ENCODE results near the gene CSF1R.

DNA sequence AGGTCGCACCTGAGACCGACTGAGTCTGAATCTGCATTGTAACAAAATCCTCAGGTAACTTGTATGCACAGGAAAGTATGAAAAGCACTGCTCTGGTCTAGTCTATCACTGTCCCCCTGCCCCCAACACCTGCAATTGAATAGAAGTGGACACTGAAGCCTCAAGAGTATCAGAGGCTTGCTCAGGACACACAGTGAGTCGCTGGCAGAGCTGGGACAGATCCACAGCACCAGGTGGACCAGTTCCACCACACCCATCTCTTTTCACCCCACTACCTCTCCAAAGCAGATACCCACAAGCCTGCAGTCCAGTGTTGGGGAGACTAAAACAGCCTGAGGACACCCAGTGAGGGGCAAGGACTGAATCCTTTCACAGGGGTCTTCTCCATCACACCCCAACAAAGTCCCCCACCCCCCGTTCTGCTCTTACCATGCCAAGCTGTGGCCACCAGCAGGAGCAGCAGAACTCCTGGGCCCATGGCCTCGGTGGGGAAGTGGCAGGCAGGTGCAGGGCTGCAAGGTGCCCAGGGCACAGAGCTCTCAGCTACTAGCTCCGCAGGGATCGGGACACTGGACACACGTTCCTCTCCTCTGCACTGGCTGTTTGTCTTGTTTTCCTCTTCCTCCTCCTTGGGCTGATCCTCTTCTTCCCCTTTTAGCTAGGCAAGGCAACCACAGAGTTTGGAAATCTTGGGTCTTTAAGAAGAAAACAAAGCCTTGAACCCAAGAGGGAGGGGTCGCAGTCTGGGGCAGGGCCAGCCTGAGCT lies at the start of gene CSF1R:
- TF ChIP-seq, protein P1, sequence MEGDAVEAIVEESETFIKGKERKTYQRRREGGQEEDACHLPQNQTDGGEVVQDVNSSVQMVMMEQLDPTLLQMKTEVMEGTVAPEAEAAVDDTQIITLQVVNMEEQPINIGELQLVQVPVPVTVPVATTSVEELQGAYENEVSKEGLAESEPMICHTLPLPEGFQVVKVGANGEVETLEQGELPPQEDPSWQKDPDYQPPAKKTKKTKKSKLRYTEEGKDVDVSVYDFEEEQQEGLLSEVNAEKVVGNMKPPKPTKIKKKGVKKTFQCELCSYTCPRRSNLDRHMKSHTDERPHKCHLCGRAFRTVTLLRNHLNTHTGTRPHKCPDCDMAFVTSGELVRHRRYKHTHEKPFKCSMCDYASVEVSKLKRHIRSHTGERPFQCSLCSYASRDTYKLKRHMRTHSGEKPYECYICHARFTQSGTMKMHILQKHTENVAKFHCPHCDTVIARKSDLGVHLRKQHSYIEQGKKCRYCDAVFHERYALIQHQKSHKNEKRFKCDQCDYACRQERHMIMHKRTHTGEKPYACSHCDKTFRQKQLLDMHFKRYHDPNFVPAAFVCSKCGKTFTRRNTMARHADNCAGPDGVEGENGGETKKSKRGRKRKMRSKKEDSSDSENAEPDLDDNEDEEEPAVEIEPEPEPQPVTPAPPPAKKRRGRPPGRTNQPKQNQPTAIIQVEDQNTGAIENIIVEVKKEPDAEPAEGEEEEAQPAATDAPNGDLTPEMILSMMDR (IDR thresholded peaks at IDR 0.05; ENCODE audit: borderline replicate concordance, extremely low read depth, low read length, poor library complexity, severe bottlenecking), result no peak
- no peak for TF ChIP-seq EZH2 (IDR thresholded peaks at IDR 0.05; ENCODE audit: borderline replicate concordance, low read depth, low read length, severe bottlenecking)
